Urinary bladder (tissue), 4 donors: ENCODE data around the gene MSRB3. TPM values are rescaled to one million over a fixed set of nuclear protein-coding genes. Genes with fewer than 3 reads are reported as not detected.
"Not testable (repeated sequence)": the region's sequence is repeated elsewhere in the genome, so short reads cannot be mapped to it uniquely, and the experiment has no call there.

Experiments used
- DNase-seq: peaks from one replicate; pipeline ENCODE4 v3.0.0-alpha.2; 2015; ENCODE audit errors: extremely low spot score
- H3K27ac ChIP-seq: one replicate; pipeline ENCODE4 v1.5.1; 2013; ENCODE audit warnings: low read depth, mild to moderate bottlenecking, moderate library complexity
- H3K36me3 ChIP-seq: one replicate; pipeline ENCODE4 v1.6.1; 2013; ENCODE audit warnings: mild to moderate bottlenecking, moderate library complexity; ENCODE audit not compliant: insufficient read depth
- H3K4me1 ChIP-seq: one replicate; pipeline ENCODE4 v1.6.1; 2013; ENCODE audit warnings: mild to moderate bottlenecking, moderate library complexity; ENCODE audit not compliant: insufficient read depth
- H3K4me3 ChIP-seq: one replicate; pipeline ENCODE4 v1.5.1; 2013; ENCODE audit warnings: low read depth, low read length
- WGBS: extraction: QIAGEN DNeasy Blood & Tissue Kit; methylation state at CpG from one replicate; pipeline ENCODE4 v1.1.7; 2013; 5-methylcytosine and 5-hydroxymethylcytosine counted together
- polyA plus RNA-seq: library from polyadenylated mRNA; stranded (reverse); fragments of 200-250 nt; gene quantifications from one replicate; pipeline ENCODE4 v1.2.3, GENCODE V29; 2013
- total RNA-seq: library from RNA; depleted of rRNA; stranded (reverse); fragments of >200 nt; gene quantifications from one replicate; pipeline ENCODE4 v1.2.3, GENCODE V29; 2014
- donor health status: healthy with polysubstance abuse.
- donor health status: healthy.

The MSRB3 gene
- total and polyA plus RNA-seq, 2 donors, result 143 to 158 TPM

GRCh38 chr12:65275627-65276026 is 2.9 kb upstream of the MSRB3 start:
- DNase-seq, result no peak
- WGBS, result 87% methylated on average over 3 of the region's 3 CpGs
- Histone ChIP-seq H3K4me1 (no peaks in the 10 kb centered on the region), H3K36me3 (no peaks in the 10 kb centered on the region), H3K27ac (no peak overlapping the region), H3K4me3 (no peak overlapping the region)

GRCh38 chr12:65276916-65277530 is 1.5 kb upstream of the MSRB3 start:
- WGBS, result 67% methylated on average over 3 of the region's 3 CpGs
- H3K36me3 ChIP-seq, result no peaks in the 10 kb centered on the region
- no peak for DNase-seq
- H3K27ac ChIP-seq, result no peak overlapping the region
- H3K4me1 ChIP-seq, result peaks cover 1% of the 10 kb centered on the region
- no peak overlapping the region for H3K4me3 ChIP-seq

- 13% methylated on average over 23 of the region's 23 CpGs for WGBS
- Histone ChIP-seq H3K4me1 (peaks cover 1% of the 10 kb centered on the region), H3K36me3 (no peaks in the 10 kb centered on the region), H3K27ac (peak overlapping the region; percentile 14), H3K4me3 (peak overlapping the region; percentile 72)
- DNase-seq, result no peak
Observed at GRCh38 chr12:65277994-65278575, 398 bp upstream of the MSRB3 start.

DNA sequence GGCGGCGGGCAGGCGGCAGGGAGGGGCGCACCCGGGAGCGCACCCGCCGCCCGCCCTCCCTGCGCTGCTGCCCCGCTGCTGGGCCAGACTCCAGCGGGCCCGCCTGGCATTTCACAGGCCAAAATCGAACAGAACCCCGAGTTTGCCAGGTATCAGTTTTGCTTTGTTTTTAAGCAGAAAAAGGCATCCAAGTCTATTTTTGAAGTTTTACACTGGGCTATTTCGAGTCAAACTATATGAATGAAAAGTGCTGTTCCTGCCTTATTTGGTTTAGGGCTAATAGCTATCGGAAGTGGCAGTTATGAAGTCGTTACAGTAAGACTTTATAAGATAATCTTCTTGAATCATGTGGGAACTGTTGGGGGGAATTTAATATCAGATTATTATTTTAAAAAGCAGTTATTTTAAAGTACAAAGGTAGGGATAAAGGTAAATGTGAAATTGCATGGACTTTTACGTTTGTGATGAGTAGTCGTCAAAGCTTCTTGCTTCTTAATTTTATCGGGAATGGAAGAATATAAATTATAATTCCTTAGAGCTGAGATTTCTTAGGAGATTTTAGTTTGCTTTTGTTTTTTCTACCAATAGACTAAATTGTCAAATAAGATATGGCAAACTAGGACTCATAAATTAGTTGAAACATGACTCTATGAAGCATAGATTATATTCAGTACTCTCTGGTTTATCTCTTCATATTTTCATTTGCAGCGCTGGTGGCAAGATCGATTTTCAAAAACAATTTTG is 1.1 kb downstream of the MSRB3 start:
- Histone ChIP-seq H3K27ac (peak overlapping the region; percentile 85), H3K4me3 (peak overlapping the region; percentile 72), H3K4me1 (peaks cover 1% of the 10 kb centered on the region), H3K36me3 (no peaks in the 10 kb centered on the region)
- 8% methylated on average over 22 of the region's 23 CpGs for WGBS
- no peak for DNase-seq

- Histone ChIP-seq H3K4me1 (peaks cover 1% of the 10 kb centered on the region), H3K4me3 (no peak overlapping the region), H3K36me3 (no peaks in the 10 kb centered on the region), H3K27ac (no peak overlapping the region)
- WGBS, result 30% methylated on average over 3 of the region's 3 CpGs
- DNase-seq, result no peak
Observed at GRCh38 chr12:65280306-65280705, 1.8 kb downstream of the MSRB3 start.

- DNase-seq, result no peak
- 80% methylated on average over 1 of the region's 1 CpG for WGBS
- Histone ChIP-seq H3K4me3 (no peak overlapping the region), H3K27ac (no peak overlapping the region), H3K36me3 (no peaks in the 10 kb centered on the region), H3K4me1 (peaks cover 1% of the 10 kb centered on the region)
Observed at GRCh38 chr12:65282840-65283239, 4.4 kb downstream of the MSRB3 start.

GRCh38 chr12:65285532-65285931 is 7.0 kb downstream of the MSRB3 start:
- not testable (repeated sequence) for DNase-seq, H3K36me3 ChIP-seq, H3K4me3 ChIP-seq, H3K27ac ChIP-seq, H3K4me1 ChIP-seq
- 92% methylated on average over 7 of the region's 7 CpGs for WGBS

GRCh38 chr12:65287426-65287825 is 8.9 kb downstream of the MSRB3 start:
- 77% methylated on average over 2 of the region's 2 CpGs for WGBS
- DNase-seq, result no peak
- Histone ChIP-seq H3K4me1 (no peaks in the 10 kb centered on the region), H3K27ac (no peak overlapping the region), H3K4me3 (no peak overlapping the region), H3K36me3 (no peaks in the 10 kb centered on the region)

GRCh38 chr12:65292241-65292640 is 13.8 kb downstream of the MSRB3 start:
- Histone ChIP-seq H3K36me3 (no peaks in the 10 kb centered on the region), H3K4me3 (no peak overlapping the region), H3K4me1 (no peaks in the 10 kb centered on the region), H3K27ac (no peak overlapping the region)
- no peak for DNase-seq
- 97% methylated on average over 2 of the region's 2 CpGs for WGBS

DNA sequence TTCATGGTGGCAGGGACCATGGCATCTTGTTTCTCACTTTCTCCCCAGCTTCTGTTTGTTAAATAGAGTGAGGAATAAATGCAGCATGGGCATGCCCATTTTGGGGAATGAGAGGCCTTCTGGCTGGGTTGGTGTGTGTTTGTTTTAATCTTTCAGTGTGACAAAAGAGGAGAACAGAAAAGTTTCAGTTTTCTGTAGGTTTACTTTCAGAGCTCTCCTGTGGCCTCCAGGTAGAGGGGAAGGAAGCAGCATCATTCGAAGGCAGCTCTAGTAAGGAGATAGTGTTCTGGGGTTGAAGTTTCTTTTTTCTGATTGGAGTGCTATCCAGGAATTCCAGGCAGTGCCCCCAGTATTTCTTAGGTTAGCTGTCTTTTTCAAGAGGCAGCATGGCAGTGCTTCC is 15.3 kb downstream of the MSRB3 start:
- Histone ChIP-seq H3K4me1 (no peaks in the 10 kb centered on the region), H3K27ac (no peak overlapping the region), H3K36me3 (no peaks in the 10 kb centered on the region), H3K4me3 (no peak overlapping the region)
- no peak for DNase-seq
- WGBS, result 81% methylated on average over 1 of the region's 1 CpG

DNA sequence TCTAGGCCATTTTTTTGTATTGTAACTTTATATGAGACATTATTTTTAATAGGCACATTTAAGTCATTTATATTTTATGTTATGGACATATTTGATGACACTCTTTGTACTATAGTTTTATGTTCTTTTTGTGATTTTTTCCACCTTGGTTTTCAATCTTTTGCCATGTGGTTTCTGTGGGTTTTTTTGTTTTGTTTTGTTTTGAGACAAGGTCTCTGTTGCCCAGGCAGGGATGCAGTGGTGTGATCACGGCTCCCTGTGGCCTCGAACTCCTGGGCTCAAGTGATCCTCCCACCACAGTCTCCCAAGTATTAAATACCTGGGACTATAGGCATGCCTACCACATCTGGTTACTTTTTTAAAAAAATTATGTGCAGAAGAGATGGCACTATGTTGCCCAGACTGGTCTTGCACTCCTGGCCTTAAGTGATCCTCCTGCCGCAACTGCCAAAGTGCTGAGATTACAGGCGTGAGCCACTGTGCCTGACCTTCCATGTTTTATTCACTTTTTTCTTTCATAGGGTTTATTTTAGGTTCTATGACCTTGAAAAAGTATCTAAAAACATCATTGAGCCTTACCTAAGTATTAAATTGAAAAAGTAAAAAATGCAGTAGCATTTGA is 16.3 kb downstream of the MSRB3 start:
- no peak overlapping the region for H3K4me3 ChIP-seq
- H3K4me1 ChIP-seq, result no peaks in the 10 kb centered on the region
- WGBS, result 86% methylated on average over 4 of the region's 4 CpGs
- no peaks in the 10 kb centered on the region for H3K36me3 ChIP-seq
- DNase-seq, result no peak
- no peak overlapping the region for H3K27ac ChIP-seq

DNA sequence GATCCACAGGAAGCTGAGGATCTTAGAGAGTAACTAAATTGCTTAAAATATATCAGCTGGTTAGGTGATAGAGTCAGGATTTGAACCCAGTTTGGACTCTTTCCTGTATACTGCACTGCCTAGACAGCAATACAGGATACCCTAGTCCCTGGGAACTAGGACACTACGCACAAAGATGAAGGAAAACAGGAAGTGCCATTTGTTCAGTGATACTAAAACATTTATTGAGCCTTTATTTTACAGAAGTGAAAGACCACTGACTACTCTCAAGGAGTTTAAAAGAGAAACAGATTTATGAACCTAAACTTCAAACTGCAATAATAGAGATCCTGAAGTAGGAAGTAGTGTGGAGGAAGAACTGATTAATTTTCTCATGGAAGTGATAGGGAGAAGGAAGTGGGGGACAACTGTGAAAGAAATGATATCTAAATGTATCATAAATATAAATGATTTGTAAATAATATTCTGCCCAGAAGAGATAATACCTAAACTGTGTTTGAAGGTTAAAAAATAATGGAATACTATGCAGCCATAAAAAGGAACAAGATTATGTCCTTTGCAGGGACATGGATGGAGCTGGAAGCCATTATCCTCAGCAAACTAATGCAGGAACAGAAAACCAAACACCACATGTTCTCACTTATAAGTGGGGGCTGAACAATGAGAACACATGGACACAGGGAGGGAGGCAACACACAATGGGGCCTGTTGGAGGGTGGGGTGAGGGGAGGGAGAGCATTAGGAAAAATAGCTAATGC is 18.2 kb downstream of the MSRB3 start:
- DNase-seq, result no peak
- Histone ChIP-seq H3K36me3 (no peaks in the 10 kb centered on the region), H3K27ac (no peak overlapping the region), H3K4me3 (no peak overlapping the region), H3K4me1 (no peaks in the 10 kb centered on the region)
- 84% methylated on average over 1 of the region's 1 CpG for WGBS

- no peak overlapping the region for H3K4me3 ChIP-seq
- WGBS, result 54% methylated on average over 2 of the region's 2 CpGs
- no peaks in the 10 kb centered on the region for H3K4me1 ChIP-seq
- no peak overlapping the region for H3K27ac ChIP-seq
- no peak for DNase-seq
- H3K36me3 ChIP-seq, result no peaks in the 10 kb centered on the region
Observed at GRCh38 chr12:65300097-65300496, 21.6 kb downstream of the MSRB3 start.
